Measurements from ENCODE around the gene ATG2A.

DNA sequence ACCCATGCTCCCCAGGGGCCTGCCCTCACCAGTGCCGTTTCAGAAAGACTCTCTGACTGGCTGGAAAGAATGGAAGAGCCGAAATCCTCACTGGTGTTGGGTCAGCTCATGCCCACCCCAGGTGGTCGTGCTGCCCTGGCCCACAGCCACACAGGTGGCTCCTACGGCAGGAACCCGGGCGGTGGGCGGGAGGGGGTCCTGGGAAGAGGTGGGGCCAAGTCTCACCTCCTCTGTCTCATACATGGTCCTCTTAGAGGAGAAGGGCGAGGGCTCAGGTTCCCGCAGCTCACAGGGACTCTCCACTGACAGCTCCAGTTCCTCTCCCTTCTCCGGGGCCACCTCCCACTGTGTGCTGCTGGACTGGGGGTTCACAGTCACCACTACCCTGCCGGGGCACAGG lies 8.2 kb downstream of the ATG2A start:
- TF ChIP-seq, protein P1, sequence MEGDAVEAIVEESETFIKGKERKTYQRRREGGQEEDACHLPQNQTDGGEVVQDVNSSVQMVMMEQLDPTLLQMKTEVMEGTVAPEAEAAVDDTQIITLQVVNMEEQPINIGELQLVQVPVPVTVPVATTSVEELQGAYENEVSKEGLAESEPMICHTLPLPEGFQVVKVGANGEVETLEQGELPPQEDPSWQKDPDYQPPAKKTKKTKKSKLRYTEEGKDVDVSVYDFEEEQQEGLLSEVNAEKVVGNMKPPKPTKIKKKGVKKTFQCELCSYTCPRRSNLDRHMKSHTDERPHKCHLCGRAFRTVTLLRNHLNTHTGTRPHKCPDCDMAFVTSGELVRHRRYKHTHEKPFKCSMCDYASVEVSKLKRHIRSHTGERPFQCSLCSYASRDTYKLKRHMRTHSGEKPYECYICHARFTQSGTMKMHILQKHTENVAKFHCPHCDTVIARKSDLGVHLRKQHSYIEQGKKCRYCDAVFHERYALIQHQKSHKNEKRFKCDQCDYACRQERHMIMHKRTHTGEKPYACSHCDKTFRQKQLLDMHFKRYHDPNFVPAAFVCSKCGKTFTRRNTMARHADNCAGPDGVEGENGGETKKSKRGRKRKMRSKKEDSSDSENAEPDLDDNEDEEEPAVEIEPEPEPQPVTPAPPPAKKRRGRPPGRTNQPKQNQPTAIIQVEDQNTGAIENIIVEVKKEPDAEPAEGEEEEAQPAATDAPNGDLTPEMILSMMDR (IDR thresholded peaks at IDR 0.05): no peak
- no peak for TF ChIP-seq POLR2A (IDR thresholded peaks at IDR 0.05)

Data from adrenal gland (tissue), 5 donors.